Suprapubic skin (tissue), 4 donors: ENCODE data around the gene MTCH1.

ENCODE experiments used
- CTCF ChIP-seq, 2 donors: fragments of 200-600 bp in 1 of 2; fragments of 450-650 bp in 1 of 2; sonication (generic) in 1 of 2; IDR thresholded peaks; one replicate each; pipeline ENCODE4 v1.5.1; 2016 to 2019; ENCODE audit warnings: antibody characterized with exemption in 2 of 2, mild to moderate bottlenecking in 1 of 2, moderate library complexity in 1 of 2
- POLR2A ChIP-seq, 2 donors: fragments of 450-650 bp; IDR thresholded peaks; one replicate each; pipeline ENCODE4 v1.6.1; 2017; ENCODE audit warnings: antibody characterized with exemption in 2 of 2, mild to moderate bottlenecking in 2 of 2, moderate library complexity in 2 of 2
- POLR2AphosphoS5 ChIP-seq, 3 donors: sonication (generic); formaldehyde crosslinking; IDR thresholded peaks; one replicate each; pipeline ENCODE4 v1.6.1; 2017; ENCODE audit warnings: antibody characterized with exemption in 3 of 3

- no peak for TF ChIP-seq POLR2A (IDR thresholded peaks at IDR 0.05)
- no peak for TF ChIP-seq CTCF (IDR thresholded peaks at IDR 0.05)
- no peak for TF ChIP-seq POLR2AphosphoS5 (IDR thresholded peaks at IDR 0.05)
Observed at GRCh38 chr6:36934901-36935300, 51.1 kb downstream of the MTCH1 start.
